Fibroblast of peridontal ligament (primary cell): Measurements from ENCODE around the gene GADL1.

Experiments used
- DNase-seq: peaks from one replicate; pipeline ENCODE4 v3.0.0-alpha.2; 2010; ENCODE audit errors: extremely low read depth

The GADL1 gene, protein sequence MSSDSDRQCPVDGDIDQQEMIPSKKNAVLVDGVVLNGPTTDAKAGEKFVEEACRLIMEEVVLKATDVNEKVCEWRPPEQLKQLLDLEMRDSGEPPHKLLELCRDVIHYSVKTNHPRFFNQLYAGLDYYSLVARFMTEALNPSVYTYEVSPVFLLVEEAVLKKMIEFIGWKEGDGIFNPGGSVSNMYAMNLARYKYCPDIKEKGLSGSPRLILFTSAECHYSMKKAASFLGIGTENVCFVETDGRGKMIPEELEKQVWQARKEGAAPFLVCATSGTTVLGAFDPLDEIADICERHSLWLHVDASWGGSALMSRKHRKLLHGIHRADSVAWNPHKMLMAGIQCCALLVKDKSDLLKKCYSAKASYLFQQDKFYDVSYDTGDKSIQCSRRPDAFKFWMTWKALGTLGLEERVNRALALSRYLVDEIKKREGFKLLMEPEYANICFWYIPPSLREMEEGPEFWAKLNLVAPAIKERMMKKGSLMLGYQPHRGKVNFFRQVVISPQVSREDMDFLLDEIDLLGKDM

DNA sequence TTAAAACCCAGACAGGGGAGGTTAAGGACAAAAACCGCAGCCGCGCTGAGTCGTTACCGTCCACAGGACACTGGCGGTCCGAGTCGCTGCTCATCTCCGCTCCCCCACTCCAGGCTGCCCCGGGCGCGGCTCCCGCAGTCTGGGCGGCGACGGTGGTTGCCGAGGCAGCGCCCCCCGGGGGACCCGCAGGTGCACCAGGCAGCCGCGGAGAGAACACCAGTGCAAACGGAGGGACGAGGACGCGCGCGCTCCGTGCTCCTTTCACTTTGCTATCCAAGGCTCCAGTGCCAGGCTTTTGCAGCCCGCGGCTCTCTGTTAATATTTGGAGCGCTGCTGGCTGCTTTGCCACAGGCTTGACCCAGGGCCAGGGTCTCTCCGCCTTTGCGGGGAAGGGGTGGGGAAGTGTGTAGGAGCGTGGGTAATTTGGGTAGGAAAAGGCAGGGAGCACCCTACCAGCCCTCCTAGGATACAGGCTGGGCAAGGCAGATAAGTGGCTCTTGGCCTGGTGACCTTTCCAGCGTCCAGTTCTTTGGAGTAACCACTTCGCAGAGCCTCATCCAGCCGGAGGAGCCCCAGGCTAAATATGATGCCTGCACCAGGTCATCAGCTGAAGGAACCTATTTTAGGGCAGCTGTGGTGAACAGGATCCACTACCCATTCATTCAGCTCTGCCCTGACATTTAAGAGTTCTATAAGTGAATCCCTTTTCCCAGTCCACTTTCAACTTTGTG is at the start of gene GADL1:
GADL1 (minus strand) TSS at position 141 of the 731 bp plus-strand sequence; CDS start at position 94, 47 bp downstream.
- DNase-seq: peak; percentile 5

DNA sequence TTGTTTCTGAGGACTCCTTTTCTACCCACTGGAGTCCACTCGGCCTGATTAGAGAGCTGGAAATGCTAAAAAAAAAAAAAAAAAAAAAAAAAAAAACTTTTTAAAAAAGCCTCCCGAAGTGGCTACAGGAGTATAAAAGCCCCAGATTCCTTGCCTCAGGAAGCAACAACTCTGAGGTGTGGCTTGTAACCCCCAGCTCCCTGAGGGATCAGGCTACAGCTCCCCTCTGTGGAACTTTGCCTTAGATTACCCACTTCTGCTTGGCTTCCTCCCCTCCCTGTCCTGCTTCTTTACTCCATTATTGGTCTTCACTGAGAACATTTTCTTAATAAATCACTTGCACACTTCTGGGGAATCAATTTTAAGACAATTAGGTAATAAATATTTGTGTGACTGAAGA is 49.7 kb upstream of the GADL1 start:
- no peak for DNase-seq

DNA sequence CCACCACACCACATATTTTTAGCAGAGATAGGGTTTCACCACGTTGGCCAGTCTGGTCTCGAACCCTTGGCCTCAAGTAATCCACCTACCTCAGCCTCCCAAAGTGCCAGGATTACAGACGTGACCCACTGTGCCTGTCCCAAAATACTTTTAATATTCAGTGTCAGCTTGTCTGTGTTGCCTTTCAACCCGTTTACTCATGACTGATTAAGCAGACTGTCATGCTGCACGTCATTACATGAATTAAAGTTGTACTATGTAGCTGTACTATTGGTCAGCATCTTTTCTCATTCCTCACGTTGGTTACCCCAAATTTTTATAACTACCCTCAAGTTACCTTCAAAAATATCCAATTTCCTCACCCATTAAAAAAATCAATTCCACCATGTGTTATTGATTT is 48.7 kb upstream of the GADL1 start:
- no peak for DNase-seq

DNA sequence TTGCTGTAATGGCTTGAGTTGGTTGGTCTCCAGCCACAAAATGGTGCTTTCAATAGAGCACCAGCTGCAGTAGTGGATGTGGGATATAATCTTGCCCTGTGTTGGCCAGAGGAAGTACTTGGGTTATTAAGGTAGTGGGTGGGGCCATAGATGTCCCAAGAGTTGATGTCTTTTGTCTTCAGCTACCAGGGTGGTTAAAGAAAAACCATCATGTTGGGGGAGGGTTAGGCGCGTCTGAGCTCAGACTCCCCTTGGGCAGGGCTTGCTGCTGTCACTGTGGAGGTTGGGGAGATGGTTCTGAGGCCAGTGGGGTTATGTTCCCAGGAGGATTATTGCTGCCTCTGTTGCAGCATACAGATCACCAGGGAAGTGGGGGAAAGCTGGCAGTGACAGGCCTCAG is 46.9 kb upstream of the GADL1 start:
- no peak for DNase-seq

DNA sequence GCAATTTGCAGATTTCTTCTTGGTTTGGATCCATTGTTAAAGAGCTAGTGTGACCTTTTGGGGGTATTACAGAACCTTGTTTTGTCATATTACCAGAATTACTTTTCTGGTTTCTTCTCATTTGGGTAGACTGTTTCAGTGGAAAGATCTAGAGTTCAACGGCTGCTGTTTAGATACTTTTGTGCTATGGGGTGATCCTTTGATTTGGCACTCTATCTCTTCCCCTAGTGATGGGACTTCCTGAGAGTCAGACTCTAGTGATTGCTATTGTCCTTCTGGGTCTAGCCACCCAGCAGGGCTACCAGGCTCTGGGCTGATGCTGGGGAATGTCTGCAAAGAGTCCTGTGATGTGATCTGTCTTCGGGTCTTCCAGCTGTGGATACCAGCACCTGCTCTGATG is 46.3 kb upstream of the GADL1 start:
- no peak for DNase-seq

DNA sequence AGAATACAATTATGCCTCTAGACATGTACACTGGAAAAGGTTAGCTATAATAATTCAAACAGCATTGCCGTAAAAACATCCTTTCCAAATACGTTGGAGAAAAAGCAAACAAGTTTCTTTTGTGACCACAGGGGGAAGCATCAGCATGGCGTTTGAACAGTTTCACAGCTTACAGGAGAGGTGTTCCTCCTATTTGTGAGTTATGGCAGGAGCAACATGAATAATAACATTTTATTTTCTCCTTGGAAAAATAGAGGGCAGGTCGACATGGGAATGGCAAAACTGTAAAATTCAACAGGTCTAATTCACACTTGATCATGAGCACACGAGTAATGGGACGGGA is 39.7 kb upstream of the GADL1 start:
- peak; percentile 80 for DNase-seq

DNA sequence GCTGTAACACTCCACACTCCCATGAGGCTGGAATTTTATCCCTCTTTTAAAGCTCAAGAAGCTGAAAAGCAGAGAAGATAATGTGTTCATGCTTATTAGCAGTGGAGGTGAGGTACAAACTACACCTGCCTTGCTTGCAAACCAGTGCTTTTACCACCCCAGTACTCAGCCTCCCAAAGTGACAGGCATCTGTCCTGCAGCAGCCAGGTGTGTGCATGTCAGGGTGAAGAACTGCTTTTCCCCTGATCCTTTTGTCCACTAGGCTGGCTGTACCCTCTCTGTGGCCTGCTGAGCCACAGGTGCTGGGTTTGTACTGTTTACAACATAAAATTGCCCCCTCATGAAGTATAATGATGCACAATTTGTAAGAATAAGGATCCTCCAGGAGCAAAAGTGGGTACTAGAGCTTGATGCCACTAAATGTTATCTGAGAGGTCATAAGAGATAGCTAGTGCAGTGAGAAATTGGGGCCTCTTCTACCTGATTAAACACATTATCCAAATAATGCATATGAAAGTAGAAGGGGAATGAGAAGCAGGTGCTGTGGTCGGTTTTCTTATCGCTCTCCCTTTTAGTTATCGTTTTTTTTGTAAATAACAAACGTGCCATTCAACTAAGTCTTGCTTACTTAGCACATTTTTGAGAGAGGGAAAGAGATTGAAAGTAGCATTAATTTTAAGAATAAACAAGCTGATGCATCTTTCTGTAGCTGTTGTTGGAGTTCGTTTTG is 39.2 kb upstream of the GADL1 start:
- no peak for DNase-seq

DNA sequence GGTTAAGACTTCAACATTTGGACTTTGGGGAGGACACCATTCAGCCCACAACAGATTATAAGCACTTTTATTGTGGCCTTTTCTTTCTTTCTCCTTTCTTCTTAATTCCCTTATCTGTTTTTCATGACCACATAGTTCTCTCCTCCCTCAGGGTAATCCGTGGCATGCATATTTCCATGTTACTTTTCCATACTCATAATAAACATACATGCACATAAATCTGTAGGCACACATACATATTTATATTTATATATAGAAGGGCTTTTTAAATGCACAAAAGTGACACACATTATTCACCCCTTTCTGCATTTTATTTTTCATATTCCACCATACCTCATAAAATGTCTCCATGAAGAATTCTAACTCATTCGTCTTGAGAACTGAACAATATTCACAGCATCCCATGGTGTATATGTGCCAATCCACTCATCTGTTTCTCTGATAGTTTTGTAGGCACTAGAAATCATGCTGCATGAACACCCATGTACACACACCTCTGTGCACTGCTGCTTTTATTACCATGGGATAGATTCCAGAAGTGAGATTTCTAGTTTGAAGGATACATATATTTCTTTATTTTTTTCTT is 38.1 kb upstream of the GADL1 start:
- DNase-seq: no peak

DNA sequence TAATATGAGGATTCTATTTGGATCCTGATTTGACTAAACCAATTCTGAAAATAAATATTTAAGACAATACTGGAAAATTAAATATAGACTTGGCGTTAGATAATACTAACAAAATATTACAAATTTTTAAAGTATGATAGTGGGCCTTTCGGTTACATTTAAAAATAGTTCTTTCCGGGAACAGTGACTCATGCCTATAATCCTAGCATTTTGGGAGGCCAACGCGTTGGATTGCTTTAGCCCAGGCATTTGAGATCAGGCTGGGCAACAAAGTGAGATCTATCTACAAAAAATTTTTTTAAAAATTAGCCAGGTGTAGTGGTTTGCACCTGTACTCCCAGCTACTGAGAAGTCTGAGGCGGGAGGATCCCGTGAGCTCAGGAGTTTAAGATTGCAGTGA is 30.3 kb upstream of the GADL1 start:
- peak; percentile 8 for DNase-seq

DNA sequence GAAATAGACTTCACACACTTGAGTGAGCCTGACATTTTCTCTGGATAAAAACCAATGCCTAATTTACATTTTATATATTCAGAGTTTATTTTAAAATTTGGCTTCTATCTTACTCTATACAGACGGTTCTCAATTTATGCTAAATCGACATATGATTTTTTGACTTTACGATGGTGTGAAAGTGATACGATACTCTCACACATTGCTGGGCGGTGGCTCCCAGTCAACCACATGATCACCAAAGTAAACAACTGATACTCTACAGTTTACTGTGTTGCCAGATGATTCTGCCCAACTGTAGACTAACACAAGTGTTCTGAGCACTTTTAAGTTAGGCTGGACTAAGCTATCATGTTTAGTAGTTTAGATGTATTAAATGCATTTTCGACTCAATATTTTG is 25.1 kb upstream of the GADL1 start:
- DNase-seq: no peak

DNA sequence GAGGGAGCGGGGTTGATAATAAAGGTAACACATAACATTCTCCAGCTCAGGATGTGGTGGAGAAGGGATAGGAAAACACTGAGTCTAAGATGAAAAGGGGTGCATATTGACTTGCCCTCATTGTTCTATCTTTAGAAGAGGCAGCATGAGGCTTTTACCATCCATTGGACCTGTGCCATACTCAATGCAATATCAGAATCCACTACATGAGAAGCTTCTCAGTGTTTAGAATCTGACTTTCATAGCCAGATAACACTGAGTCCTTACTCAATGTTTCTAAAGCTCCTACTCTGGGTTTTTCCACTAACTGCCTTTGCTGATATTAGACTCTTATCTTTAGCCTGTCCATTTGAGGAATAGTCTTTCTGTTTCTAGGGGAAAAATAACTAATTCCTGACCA is 24.3 kb upstream of the GADL1 start:
- DNase-seq: no peak

DNA sequence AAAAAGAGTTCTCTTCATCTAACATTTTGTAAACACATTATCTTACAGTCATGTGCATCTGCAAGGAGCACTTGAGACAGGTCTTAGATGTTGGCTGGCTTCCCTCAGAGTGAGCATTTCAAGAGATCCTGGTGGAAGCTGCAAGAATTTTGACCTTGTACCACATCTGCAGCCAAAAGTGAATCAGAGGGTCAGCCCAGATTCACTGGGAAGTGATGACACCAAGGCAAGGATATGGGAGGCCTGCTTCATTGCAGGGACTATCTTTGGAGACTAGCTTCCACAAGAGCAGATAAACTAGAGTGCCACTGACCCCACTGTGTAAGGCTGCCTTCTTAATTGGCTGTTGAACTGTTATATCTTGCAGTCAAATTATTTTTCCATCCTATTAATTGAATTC is 21.3 kb upstream of the GADL1 start:
- DNase-seq: no peak

DNA sequence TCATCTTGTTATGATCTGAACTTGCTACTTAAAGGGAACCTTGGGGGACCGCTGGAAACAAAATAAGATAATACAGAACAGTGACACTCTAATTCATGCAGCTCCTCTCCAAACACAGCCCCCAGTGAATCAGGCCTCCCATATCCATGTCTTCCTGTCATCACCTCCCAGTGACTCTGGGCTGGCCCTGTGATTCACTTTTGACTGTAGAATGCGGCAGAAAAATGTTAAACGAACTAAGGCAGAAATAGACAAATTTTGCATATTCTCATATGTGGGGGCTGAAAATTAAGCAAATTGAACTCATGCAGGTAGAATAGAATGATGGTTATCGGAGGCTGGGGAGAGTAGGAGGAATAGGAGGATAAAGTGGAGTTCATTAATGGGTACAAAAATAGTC is 20.2 kb upstream of the GADL1 start:
- DNase-seq: no peak

DNA sequence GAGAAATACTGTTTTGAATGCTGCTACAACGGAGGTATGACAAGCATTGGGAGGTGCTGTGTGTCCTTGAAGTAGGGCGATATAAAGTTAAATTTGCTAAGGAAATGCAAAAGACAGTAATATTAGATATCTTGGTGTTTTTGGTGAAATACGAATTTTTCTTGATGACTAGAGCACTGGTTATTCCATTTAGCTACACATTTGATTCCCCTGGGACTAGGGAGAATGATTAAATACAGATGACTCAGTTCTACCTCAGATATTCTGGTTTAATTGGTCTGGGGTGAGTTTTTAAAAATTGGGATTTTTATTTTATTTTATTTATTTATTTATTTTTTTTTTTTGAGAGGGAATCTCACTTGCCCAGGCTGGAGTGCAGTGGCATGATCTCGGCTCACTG is 18.7 kb upstream of the GADL1 start:
- DNase-seq: peak; percentile 9

DNA sequence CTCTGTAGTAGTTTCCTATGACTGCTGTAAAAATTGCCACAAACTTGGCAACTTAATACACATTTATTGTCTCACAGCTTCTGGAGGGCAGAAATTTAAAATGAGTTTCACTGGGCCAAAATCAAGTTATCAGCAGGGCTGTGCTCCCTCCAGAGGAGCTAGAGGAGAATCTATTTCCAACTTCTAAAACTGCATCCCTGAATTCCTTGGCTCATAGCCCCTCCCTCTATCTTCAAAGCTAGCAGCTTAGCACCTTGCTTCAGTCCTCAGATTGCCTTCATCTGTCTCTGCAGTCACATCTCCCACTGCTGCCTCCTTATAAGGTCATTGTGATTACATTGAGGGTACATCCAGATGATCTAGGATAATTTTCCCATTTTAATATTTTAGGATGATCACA is 17.8 kb upstream of the GADL1 start:
- DNase-seq: no peak

DNA sequence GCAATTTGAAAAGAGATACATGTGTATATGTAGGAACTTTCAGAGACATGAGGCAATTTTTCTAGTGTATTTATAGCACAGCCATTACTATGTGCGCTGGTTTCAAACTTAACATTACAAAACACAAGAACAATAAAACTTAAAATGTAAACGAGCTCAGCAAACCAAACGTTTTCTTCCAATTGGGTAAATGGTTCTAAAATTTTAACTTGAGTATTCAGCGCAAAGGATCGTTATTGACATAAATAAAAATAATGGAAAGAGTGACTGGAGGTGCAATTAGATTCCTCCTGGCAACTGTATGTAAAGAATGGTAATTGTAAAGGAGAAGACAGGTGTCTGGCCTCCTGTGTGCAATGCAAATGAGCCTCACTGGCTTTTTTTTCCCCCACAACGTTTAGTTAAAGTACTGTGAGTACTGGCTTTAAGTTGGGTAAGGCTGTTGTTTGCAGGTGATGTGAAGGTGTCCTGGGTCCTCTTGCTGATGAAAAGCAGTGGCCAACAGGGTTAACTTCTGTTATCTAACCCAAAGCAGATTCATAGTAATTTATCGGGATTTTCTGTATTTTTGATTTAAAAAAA is 14.1 kb upstream of the GADL1 start:
- DNase-seq: no peak

DNA sequence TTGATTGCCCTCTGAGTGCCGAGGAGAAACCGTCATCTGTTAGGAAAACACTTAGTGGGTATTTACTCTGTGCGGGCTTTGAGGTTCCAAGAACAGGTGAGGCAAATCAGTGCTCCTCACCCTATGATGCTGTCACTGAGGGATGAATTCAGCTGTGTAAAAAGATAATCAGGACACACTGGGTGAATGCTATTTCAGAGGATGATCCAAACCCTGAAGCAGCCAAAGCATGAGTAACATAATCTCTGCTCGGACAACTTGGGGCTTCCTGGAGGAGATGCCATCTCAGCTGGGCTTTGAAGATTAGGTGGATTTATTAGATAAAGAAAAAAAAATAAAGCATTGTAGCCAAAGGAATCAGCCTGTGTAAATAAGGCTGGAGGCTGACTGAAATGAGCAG is 10.5 kb upstream of the GADL1 start:
- DNase-seq: no peak

DNA sequence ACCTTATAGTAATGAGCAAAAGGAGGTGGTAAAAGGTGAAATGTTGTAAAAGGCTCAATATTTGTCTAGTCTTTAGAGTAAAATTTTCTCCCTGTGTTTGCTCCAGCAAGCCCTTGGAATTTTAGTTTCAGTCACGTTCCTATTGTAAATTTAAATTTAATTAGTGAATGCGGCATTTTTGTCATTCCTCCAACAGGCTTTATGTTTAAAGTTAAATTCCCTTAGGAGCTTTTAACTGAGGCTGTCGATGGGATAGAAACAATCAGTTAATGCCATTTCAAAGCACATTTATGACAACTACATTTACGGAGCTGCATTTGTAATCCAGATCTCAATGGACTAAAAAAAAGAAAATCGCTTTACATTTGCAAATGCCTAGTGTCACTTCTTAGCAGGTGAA is 868 bp upstream of the GADL1 start:
- DNase-seq: no peak

DNA sequence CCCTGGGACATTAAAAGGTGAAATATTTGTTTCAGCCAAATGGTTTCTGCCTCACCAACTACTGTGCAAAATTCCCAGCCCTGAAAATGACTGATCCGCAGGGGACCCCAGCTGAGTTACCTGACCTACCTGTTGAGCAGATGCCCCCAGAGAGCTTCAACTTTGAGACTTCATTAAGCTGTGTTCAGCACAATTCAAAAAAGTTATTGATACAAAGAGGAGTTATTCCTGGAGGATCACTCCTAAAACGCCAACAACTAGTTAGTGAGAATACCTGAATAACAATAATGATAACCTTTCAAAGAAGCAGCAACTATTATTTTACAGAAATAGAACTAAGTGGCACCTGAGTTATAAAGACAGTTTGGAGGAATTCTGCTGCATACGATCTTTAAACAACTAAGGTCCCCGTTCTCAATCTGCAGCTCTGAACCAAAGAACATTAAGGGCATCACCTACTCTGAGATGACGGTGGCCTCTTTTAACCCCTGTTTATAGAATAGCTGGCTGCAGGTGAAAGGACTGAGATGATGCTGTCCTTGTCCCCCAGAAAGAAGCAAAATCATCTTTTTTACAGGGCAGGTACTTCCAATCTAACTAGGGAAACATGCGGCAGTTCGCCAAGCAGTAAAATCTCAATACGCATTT is 659 bp downstream of the GADL1 start:
- peak; percentile 2 for DNase-seq

DNA sequence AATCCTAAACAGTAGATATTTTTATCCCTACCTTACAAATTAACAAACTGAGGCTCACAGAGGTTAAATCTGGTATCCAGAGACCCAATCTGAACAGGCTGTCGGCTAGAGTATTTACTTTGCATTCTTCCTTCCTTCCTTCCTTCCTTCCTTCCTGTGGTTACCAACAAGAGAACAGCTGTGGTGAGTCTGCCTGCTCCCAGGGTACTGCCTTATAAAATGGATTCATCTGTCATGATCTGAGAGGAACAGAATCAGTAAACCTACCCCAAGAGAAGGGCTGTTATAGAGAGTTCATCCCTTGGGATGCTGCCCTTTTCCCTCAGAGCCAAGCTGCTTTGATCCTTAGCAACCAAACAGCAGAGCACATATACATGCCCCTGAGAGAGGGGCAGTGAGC is 3.6 kb downstream of the GADL1 start:
- DNase-seq: no peak

DNA sequence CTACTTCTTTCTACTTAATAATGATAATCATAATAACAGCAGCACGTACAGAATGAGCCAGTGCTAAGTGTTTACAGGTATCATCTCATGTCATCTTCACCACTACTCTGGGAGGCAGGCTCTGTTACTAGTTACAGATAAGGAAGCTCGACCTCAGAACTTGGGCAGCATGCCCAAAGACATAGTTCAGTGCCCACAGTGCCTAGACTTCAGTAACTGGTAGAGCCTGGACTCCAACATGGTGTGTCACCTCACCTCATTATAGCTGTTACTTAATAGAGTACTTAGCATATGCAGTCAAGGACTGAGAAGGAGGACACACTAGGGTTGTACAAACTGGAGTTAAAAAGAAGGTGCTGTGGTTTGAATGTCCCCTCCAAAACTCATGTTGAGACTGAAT is 7.6 kb downstream of the GADL1 start:
- DNase-seq: no peak
